Measurements from ENCODE around the gene PSD2.
"Not testable (repeated sequence)": the region's sequence is repeated elsewhere in the genome, so short reads cannot be mapped to it uniquely, and the experiment has no call there.

PSD2 gene

DNA sequence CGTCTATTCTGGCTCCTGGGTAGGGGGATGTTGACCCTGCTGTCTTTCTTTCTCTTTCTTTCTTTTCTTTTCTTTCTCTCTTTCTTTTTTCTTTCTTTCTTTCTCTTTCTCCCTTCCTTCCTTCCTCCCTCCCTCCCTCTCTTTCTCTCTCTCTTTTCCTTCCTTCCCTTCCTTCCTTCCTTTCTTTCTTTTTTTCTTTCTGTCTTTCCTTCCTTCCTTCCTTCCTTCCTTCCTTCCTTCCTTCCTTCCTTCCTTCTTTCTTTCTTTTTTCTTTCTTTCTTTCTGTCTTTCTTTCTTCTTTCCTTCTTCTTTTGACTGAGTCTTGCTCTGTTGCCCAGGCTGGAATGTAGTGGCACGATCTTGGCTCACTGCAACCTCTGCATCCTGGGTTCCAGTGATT is 3.0 kb upstream of the PSD2 start:
- DNase-seq, result not testable (repeated sequence)

GRCh38 chr5:139794067-139794846 is 1.4 kb upstream of the PSD2 start:
- no peak for DNase-seq

- no peak for DNase-seq
Observed at GRCh38 chr5:139796061-139796806, 626 bp downstream of the PSD2 start.

DNA sequence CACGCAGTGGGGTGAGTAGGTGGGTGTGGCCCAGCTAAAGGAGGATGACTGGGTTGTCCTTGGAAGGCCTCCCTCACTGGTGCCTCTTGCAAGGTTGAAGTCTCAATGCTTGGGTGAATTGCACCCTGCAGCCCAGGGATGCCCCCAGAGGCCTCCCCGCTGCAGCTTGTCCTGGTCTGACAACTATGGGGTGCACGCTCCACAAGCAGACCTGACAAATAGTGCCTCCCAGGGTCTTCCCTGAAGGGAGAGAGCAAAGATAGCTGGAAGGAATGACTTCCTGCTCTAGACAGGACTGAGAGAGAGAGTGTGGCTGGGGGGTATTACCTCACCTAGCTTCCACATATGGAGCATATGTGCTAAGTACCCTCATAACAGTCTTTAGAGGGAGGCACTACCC is 1.7 kb downstream of the PSD2 start:
- DNase-seq, result no peak

DNA sequence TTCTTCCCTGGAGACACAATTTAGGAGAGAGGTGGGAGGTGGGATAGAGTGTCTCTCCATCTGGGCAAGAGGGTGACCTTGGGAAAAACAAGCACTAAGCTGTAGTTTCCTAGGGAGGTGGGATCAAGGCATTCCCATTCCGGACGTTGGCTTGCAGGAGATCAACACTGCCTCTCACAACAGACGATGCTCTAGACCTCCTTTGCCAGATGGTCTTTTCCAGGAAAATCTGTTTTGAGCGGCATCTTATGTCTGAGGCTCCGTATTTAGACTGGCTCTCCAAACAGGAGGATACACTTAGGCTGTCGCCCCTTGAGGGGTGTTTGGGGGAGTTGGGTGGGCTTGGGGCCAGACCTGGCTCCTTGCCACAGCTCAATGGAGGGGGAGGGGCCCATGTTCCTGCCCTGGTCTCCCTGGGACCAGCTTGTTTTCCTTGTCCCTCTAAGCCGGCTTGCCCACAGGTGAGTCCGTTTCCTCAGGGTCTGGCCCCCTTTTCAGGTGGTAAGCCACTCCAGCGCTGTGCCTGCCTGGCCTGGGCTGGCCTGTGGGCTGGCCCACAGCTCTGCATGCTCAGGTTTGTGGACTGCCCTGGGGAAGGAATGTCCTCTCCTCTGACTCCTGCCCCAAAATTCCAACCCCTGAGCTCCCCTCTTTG is 2.4 kb downstream of the PSD2 start:
- no peak for DNase-seq

DNA sequence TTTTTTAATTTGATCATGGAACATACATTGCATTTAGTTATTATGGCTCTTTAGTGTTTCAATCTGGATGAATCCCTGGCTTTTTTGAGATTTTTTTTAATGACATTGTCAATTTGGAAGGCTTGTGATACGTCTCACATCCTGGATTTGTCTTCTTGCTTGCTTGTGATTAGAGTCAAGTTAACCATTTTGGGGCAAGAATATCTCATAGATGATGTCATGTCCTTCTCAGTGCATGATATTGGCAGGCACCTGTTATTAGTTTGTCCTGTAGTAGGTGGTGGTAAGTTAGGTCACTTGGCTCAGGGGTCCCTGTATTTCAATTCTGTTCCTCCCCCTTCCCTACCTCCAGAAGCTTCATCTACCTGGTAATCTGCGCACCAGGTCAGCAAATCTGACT is 3.3 kb downstream of the PSD2 start:
- no peak for DNase-seq

DNA sequence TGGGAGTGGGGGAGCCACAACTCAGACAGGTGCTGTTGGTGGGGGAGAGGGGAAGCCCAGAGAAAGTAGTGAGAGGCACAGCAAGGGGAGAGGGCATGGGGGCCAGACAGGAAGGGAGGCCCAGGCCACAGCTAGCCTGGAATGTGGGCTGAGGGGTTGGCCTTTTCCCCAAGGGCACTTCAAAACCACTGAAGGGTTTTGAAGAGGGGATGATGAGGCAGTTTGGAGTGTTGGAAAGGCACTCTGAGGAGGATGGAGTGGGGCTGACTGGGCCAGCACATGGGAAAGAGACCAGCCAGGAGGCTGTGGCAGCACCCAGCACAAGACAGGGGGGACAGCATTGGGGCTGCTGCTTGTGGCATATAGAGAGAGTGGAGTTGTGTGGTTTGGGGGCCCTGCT is 3.8 kb downstream of the PSD2 start:
- no peak for DNase-seq

DNA sequence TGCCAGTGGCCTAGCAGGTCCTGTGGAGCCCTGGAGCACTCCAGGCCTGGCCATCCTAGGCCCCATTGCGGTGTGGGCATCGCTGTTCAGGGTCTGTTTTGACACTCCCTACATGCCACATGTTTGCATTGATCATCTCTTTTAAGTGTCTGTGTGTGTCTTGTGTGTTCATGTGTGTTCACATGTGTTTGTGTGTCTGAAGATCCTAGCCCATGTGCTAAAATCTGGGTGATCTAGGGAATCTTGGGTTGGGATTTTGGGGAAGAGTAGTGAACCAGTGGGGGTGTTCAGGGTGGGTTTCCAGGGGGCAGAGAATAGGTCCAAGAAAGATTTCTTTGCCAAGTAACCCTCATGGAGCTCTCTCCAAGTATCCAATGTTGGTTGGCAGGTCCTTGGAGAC is 8.4 kb downstream of the PSD2 start:
- no peak for DNase-seq

GRCh38 chr5:139804800-139805397 is 9.3 kb downstream of the PSD2 start:
- DNase-seq, result no peak

- DNase-seq, result no peak
Observed at GRCh38 chr5:139805545-139805944, 9.9 kb downstream of the PSD2 start.

DNA sequence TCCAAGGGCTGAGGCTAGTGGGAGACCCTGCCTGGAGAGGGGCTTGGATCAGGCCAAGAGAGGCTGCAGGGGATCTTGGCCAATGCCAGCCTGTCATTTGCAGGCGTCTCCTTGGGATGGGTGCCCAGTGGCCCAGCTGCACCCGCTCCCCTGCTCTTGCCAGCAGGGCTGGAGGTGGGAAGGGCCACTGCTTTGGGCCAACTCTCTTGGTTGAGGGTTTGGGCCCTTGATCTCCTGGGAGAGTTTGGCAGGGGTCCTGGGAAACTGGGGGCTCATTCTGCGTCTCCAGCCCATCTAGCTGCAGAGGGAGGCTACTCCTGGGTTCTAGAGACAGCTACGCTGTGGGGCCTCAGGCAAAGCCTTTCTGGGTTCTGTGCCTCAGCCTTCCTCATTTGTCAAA is 10.5 kb downstream of the PSD2 start:
- DNase-seq, result no peak

DNA sequence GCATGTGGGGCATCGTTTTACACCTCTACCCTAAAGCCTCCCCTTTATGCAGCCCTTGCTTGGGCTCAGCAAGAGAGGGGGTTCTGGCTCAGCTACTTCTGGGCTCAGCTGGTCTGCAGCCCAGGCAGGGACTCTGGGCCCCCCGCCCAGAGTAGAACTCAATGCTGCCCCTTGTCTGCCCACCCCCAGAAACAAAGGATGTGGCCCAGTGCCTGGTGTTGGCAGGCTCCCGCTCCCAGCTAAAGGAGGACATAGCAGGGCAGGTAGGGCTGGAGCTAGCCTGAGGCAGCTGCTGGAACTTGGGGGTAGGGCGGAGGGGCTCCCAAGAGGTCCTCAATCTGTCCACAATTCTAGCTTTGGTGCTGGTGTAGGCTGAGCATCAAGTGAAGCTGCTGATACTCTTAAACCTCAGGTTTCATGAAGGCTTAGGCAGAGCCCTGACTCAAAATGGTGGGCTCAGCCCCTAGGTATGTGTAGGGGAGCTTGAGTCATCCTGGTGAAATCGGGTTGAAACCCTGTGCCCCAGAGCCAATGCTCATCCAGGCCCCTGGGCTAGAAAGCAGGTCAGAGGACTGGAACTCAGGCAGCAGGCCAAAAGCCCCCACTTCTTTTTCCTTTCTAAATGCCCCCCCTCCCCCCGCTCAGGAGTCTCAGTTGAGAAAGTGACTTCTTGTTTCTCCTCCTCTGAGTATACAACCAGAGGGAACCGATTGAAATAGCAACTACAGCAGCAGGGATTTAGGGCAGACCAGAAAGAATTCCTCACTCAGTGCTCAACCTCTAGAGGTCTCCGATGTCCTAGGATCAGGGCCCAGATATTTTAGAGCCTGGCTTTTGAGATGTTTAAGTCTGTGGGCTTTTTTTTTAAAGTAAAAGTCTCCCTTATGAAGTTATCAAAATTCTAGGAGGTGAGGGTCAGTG is 11.4 kb downstream of the PSD2 start:
- no peak for DNase-seq

GRCh38 chr5:139807647-139808030 is 12.0 kb downstream of the PSD2 start:
- no peak for DNase-seq

- no peak for DNase-seq
Observed at GRCh38 chr5:139808481-139809330, 13.1 kb downstream of the PSD2 start.

- DNase-seq, result no peak
Observed at GRCh38 chr5:139809331-139809810, 13.8 kb downstream of the PSD2 start.

- DNase-seq, result no peak
Observed at GRCh38 chr5:139810341-139811273, 15.0 kb downstream of the PSD2 start.

DNA sequence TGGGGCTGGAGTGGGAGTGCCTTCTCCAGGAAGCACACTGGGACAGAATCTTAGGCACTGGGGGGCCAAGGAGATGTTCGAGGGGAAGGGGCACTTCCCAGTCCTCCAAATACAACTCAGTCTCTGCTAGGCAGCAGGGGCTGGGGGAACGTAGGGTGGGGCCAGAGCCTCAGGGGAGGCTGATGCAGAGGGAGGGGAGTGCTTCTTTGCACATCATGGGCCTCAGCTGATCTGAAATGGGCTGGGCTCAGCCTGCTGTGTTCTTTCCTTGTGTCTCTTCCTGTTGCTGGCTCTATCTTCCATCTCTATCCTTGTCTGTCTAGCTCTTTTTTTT is 15.6 kb downstream of the PSD2 start:
- DNase-seq, result no peak

GRCh38 chr5:139812323-139812722 is 16.7 kb downstream of the PSD2 start:
- no peak for DNase-seq

- no peak for DNase-seq
Observed at GRCh38 chr5:139812836-139813805, 17.5 kb downstream of the PSD2 start.
